Psoas muscle (tissue), 8 donors: ENCODE data around the gene EYA2. TPM values are rescaled to one million over a fixed set of nuclear protein-coding genes. Genes with fewer than 3 reads are reported as not detected.

Experiments
- ATAC-seq, 4 donors: fragments of 200-7000 bp; cut with Tn5 transposase; one replicate each; pipeline ENCODE4 v1.9.1; 2020; ENCODE audit warnings: moderate library complexity in 3 of 4, mild to moderate bottlenecking in 2 of 4
- DNase-seq, 2 donors: peaks; one replicate each; pipeline ENCODE4 v3.0.0-alpha.2; 2020
- H3K27ac ChIP-seq: fragments of 200-600 bp; one replicate; pipeline ENCODE4 v1.8.0; 2022
- H3K27me3 ChIP-seq, 3 donors: fragments of 200-600 bp in 1 of 3; one replicate each; pipeline versions ENCODE4 v1.6.1 to v1.8.0; 2013 to 2022; ENCODE audit warnings: low read length in 2 of 3, mild to moderate bottlenecking in 2 of 3, moderate library complexity in 1 of 3; ENCODE audit not compliant: insufficient read depth in 3 of 3
- H3K36me3 ChIP-seq, 2 donors: fragments of 200-600 bp in 1 of 2; one replicate each; pipeline versions ENCODE4 v1.6.1 to v1.8.0; 2013 to 2022; ENCODE audit warnings: low read depth in 1 of 2, mild to moderate bottlenecking in 1 of 2, moderate library complexity in 1 of 2; ENCODE audit not compliant: insufficient read depth in 1 of 2
- H3K4me1 ChIP-seq: fragments of 200-600 bp; one replicate; pipeline ENCODE4 v1.8.0; 2022
- H3K4me3 ChIP-seq: fragments of 200-600 bp; one replicate; pipeline ENCODE4 v1.8.0; 2022; ENCODE audit warnings: mild to moderate bottlenecking
- H3K9me3 ChIP-seq: fragments of 200-600 bp; one replicate; pipeline ENCODE4 v1.8.0; 2022
- WGBS, 3 donors: extraction: QIAGEN DNeasy Blood & Tissue Kit; methylation state at CpG; one replicate each; pipeline versions ENCODE4 v1.1.6 to v1.1.7; 2013; 5-methylcytosine and 5-hydroxymethylcytosine counted together
- intact Hi-C, 2 donors: fragments of 100-400 bp; cut with DNase I; formaldehyde crosslinking; loops; one replicate each; pipeline versions ENCODE4 v1.11.0 to v1.14.2; 2022
- polyA plus RNA-seq, 3 donors: library from polyadenylated mRNA; stranded (reverse); fragments of 200-250 nt; gene quantifications; one replicate each; pipeline ENCODE4 v1.2.3, GENCODE V29; 2013
- total RNA-seq, 4 donors: library from RNA; stranded (reverse); fragmentation: NEBNext Ultra II Directional in 2 of 4; extraction: Animal tissue kit (Norgen Biotek cat#: 25700) in 2 of 4; gene quantifications; one replicate each; pipeline versions ENCODE4 v1.2.1 to v1.2.4, GENCODE V29; 2021 to 2023
- TF ChIP-seq, protein P1 (sequence below): fragments of 200-600 bp; IDR thresholded peaks from one replicate; pipeline ENCODE4 v1.8.0; 2022; ENCODE audit warnings: antibody characterized with exemption
- donor health status: healthy with polysubstance abuse.
- donor health status: DM: no; HTN: no; CAD: no; lungs with moderate emphysema.
- donor health status: Bipolar disorder and iron deficiency.
- donor health status: healthy.
- donor health status: DM: yes; HTN: yes; CAD: no.
- donor health status: DM: no; HTN: no; CAD: no.
- donor health status: DM: no; HTN: no; CAD: no.
- donor health status: DM: yes; HTN: yes; CAD: no.

Gene EYA2
- total and polyA plus RNA-seq, 7 donors, result 0.72 to 4.0 (median 2.0) TPM

DNA sequence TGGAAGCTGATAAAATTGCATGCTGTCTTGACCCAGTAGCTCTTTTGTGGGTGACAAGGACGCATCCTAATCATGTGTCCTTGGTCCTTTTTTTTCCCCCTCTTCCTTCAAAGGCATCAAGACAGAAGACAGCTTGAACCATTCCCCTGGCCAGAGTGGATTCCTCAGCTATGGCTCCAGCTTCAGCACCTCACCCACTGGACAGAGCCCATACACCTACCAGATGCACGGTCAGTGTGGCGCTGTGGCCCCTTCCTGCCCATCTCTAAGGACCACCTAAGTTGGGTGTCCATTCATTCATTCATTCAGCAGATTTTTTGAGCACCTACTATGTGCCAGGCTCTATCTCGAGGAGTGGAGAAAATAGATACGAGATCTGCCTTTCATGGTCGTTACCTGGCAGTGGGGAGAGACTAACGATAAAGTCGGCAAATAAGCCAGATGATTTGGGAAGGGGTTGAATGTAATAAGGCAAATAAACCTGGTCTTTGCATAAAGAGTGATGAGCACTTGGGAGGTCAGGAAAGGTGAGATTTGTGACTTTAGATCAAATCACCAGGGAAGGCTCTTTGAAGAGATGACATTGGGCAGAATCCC is 121.5 kb downstream of the EYA2 start:
- 73 to 78% (median 74%) methylated on average over 8 of the region's 8 CpGs for WGBS, 3 donors
- intact Hi-C loops, result no loop called here
- no peak overlapping the region for H3K27ac ChIP-seq
- peaks cover 0 to 1% (median 0%) of the 10 kb centered on the region in 3 donors for H3K27me3 ChIP-seq
- no peak for ATAC-seq
- no peaks in the 10 kb centered on the region for H3K4me1 ChIP-seq
- H3K4me3 ChIP-seq, result no peak overlapping the region
- no peak for DNase-seq
- TF ChIP-seq, protein P1, sequence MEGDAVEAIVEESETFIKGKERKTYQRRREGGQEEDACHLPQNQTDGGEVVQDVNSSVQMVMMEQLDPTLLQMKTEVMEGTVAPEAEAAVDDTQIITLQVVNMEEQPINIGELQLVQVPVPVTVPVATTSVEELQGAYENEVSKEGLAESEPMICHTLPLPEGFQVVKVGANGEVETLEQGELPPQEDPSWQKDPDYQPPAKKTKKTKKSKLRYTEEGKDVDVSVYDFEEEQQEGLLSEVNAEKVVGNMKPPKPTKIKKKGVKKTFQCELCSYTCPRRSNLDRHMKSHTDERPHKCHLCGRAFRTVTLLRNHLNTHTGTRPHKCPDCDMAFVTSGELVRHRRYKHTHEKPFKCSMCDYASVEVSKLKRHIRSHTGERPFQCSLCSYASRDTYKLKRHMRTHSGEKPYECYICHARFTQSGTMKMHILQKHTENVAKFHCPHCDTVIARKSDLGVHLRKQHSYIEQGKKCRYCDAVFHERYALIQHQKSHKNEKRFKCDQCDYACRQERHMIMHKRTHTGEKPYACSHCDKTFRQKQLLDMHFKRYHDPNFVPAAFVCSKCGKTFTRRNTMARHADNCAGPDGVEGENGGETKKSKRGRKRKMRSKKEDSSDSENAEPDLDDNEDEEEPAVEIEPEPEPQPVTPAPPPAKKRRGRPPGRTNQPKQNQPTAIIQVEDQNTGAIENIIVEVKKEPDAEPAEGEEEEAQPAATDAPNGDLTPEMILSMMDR, result no peak
- no peaks in the 10 kb centered on the region for H3K9me3 ChIP-seq
- no peaks in the 10 kb centered on the region for H3K36me3 ChIP-seq

GRCh38 chr20:47018381-47018780 is 123.7 kb downstream of the EYA2 start:
- no peak for ATAC-seq
- H3K36me3 ChIP-seq, result no peaks in the 10 kb centered on the region

DNA sequence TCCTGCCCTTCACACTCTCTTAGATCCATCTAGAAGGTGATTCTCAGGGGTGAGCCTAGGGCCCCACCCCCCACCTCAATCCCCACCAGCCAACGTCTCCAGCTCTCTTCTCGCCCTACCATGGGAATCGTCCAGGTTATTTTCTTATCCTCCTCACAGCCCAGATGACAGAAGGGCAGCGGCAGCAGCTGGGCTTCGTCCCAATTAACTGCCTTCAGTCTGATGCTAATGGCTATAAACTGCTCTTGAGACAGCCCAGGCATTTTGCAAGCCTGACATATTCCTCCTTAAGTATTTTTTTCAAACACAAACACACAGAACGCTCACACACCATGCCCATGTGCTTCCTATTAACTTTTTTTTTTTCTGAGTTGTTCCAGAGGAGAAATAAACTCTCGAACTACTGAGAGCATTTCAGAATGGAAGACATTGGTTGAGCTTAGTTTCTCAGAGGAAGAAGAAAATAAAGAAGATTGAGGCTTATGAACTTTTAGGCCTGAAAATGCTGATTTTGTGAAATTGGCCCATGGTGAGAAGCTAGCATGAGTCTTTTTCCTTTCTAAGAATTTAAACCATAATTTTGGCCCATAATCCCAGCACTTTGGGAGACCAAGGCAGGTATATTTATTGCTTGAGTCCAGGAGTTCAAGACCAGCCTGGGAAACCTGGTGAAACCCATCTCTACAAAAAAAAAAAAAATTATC is 124.6 kb downstream of the EYA2 start:
- TF ChIP-seq, protein P1, result no peak
- no peak overlapping the region for H3K27ac ChIP-seq
- peak in 1 of 2 donors; percentile 26 for DNase-seq
- no peaks in the 10 kb centered on the region for H3K36me3 ChIP-seq
- ATAC-seq, result peak; percentile 27 to 82 (median 54)
- H3K4me1 ChIP-seq, result no peaks in the 10 kb centered on the region
- H3K27me3 ChIP-seq, result peaks cover 0 to 3% (median 1%) of the 10 kb centered on the region in 3 donors
- H3K9me3 ChIP-seq, result no peaks in the 10 kb centered on the region
- no peak overlapping the region for H3K4me3 ChIP-seq
- intact Hi-C loops, result no loop called here
- WGBS, 3 donors, result 11 to 17% (median 14%) methylated on average over 7 of the region's 7 CpGs

More at GRCh38 chr20:47018381-47018780, 123.7 kb downstream of the EYA2 start:
- DNase-seq, result no peak
- peaks cover 0 to 1% (median 0%) of the 10 kb centered on the region in 3 donors for H3K27me3 ChIP-seq
- H3K4me3 ChIP-seq, result no peak overlapping the region
- H3K4me1 ChIP-seq, result no peaks in the 10 kb centered on the region
- 68 to 74% (median 69%) methylated on average over 11 of the region's 11 CpGs for WGBS, 3 donors
- intact Hi-C loops, result no loop called here
- no peak overlapping the region for H3K27ac ChIP-seq
- H3K9me3 ChIP-seq, result no peaks in the 10 kb centered on the region
- TF ChIP-seq, protein P1, result no peak

DNA sequence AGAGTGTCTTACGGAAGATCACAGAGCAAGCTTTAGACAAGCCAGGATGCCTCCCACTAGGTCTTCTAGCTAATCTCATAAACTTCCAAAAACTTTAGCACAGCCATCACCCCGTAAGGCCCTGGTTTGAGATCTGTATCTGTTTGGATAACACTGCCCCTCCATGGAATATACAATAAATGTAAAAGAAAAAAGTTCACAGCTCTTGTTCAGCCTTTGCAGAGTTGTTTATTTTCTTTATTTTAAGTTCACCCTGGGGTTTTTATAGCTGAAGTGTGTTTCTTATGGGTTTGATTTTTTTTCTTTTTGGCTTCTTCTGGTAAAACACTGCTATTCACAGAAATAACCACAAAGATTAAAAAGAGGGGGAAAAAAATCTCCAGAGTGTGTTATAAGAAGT is 125.6 kb downstream of the EYA2 start:
- no peaks in the 10 kb centered on the region for H3K36me3 ChIP-seq
- intact Hi-C loops, result no loop called here
- WGBS, 3 donors, result 71 to 80% (median 73%) methylated on average over 2 of the region's 2 CpGs
- no peaks in the 10 kb centered on the region for H3K4me1 ChIP-seq
- H3K4me3 ChIP-seq, result no peak overlapping the region
- H3K27ac ChIP-seq, result no peak overlapping the region
- DNase-seq (no peak), ATAC-seq (no peak)
- TF ChIP-seq, protein P1, result no peak
- no peaks in the 10 kb centered on the region for H3K9me3 ChIP-seq
- peaks cover 0 to 3% (median 1%) of the 10 kb centered on the region in 3 donors for H3K27me3 ChIP-seq
